Activated B cell treated with CpG ODN at 0.5 μM for 24 hours (primary cell): ENCODE results near the gene DPF3. TPM values are rescaled to one million over a fixed set of nuclear protein-coding genes. Genes with fewer than 3 reads are reported as not detected.

Experiments used
- ATAC-seq: fragments of 200-7000 bp; cut with Tn5 transposase; one replicate; pipeline ENCODE4 v1.10.0; 2021; ENCODE audit warnings: low read depth, mild to moderate bottlenecking, moderate library complexity
- CTCF ChIA-PET: fragments of 350-600 bp; sonication (Branson Sonifier 250); formaldehyde crosslinking; loops from one replicate; lab custom pipeline; 2021; ENCODE audit warnings: antibody characterized with exemption; lab: Charles Lee
- POLR2A ChIA-PET: fragments of 350-600 bp; sonication (Branson Sonifier 250); formaldehyde crosslinking; loops from one replicate; lab custom pipeline; 2021; ENCODE audit warnings: antibody characterized with exemption; lab: Charles Lee
- DNase-seq: peaks from one replicate; pipeline ENCODE4 v3.0.0; 2022
- H3K27ac Mint-ChIP-seq: one replicate; pipeline ENCODE4 v1.8.0; 2020; ENCODE audit warnings: mixed read lengths
- H3K27me3 Mint-ChIP-seq: one replicate; pipeline ENCODE4 v1.8.0; 2021; ENCODE audit warnings: mixed read lengths
- H3K36me3 Mint-ChIP-seq: one replicate; pipeline ENCODE4 v1.8.0; 2021; ENCODE audit warnings: low read depth, mixed read lengths
- H3K4me1 Mint-ChIP-seq: one replicate; pipeline ENCODE4 v1.8.0; 2021; ENCODE audit warnings: mixed read lengths
- H3K4me3 Mint-ChIP-seq: one replicate; pipeline ENCODE4 v1.8.0; 2020; ENCODE audit warnings: mild to moderate bottlenecking, mixed read lengths
- H3K9me3 Mint-ChIP-seq: one replicate; pipeline ENCODE4 v1.8.0; 2020; ENCODE audit warnings: mixed read lengths
- intact Hi-C: fragments of 100-400 bp; cut with micrococcal nuclease; formaldehyde crosslinking; loops from one replicate; pipeline ENCODE4 v1.15.1; 2024
- total RNA-seq: library from RNA; stranded (reverse); gene quantifications from 2 replicates; pipeline ENCODE4 v1.2.3, GENCODE V29; 2022
- TF ChIP-seq, protein P1 (sequence below): fragments of 200-600 bp; IDR thresholded peaks from one replicate; pipeline ENCODE4 v1.8.0; 2022; ENCODE audit warnings: antibody characterized with exemption, mild to moderate bottlenecking

DPF3 gene
- total RNA-seq, 1 donor from 2014 or later: 3.5 TPM

DNA sequence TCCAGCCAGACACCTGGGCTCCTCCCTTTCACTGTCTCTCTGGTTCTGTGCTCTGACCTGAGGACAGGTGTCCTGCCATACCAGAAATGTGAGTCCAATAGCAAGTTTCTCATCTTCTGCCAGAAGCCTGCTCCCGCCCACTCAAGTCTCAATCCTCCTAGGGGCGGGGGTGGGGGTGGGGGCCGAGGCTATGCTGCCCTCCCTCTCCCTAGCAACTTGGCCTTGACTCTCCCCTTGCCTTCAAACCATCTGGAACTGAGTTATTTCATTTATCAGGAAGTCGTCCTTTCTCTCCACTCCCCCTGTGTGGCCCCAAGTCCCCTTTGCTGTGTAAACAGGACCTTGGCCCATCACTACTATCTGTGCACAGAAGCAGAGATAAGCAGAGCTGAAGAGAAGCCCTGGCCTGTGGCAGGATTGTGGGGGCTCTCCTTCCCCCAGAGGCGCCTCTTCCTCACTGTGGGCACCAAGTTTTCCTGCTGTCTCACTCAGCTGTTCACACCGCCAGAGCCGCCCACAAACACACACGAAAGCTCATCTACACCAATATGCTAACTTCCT is 117.1 kb downstream of the DPF3 start:
- intact Hi-C loops: loop anchor here (10.0 kb wide), 1 partner anchor 262 kb away; no protein-coding TSS in a partner anchor
- TF ChIP-seq, protein P1, sequence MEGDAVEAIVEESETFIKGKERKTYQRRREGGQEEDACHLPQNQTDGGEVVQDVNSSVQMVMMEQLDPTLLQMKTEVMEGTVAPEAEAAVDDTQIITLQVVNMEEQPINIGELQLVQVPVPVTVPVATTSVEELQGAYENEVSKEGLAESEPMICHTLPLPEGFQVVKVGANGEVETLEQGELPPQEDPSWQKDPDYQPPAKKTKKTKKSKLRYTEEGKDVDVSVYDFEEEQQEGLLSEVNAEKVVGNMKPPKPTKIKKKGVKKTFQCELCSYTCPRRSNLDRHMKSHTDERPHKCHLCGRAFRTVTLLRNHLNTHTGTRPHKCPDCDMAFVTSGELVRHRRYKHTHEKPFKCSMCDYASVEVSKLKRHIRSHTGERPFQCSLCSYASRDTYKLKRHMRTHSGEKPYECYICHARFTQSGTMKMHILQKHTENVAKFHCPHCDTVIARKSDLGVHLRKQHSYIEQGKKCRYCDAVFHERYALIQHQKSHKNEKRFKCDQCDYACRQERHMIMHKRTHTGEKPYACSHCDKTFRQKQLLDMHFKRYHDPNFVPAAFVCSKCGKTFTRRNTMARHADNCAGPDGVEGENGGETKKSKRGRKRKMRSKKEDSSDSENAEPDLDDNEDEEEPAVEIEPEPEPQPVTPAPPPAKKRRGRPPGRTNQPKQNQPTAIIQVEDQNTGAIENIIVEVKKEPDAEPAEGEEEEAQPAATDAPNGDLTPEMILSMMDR: no peak

DNA sequence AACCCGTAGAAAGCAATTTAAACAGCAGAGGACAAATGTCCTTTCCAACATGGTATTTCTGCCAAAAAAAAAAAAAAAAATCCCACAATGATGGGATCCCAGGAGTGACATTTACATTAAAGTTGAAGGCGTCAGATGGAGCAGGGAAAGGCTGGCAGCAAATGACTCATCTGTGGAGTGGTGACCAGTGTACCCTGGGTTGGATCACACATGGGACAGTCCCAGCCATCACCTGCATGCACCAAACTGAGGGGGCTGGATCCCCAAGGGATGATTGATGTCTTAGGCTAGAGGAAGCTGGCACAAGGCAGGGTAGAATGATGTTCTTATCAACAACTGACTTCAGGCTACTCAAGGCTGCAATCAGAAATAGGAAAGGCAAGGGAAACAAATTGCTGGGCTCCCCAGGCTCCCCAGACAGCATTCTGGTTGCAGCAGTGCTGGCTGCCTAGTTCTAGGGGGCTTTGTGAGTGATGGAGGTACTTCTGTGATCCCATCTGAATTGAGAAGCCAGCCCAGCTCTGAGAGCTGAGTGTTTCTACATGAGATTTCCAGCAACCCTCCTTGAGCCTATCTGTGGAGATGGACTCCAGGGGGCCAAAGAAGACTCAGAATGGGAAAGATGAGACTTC is 117.9 kb downstream of the DPF3 start:
- Mint-ChIP-seq H3K9me3 (peaks cover 6% of the 10 kb centered on the region), H3K27ac (peak overlapping the region; percentile 13), H3K4me1 (peaks cover 45% of the 10 kb centered on the region), H3K36me3 (peaks cover 8% of the 10 kb centered on the region), H3K27me3 (no peaks in the 10 kb centered on the region), H3K4me3 (no peak overlapping the region)
- POLR2A ChIA-PET: no interaction called here
- TF ChIP-seq, protein P1: no peak
- intact Hi-C loops: loop anchor here (10.0 kb wide), 1 partner anchor 261 kb away; no protein-coding TSS in a partner anchor
- ATAC-seq (peak; percentile 61), DNase-seq (no peak)
- CTCF ChIA-PET: no interaction called here

More for the DNA sequence above, 117.1 kb downstream of the DPF3 start:
- no peak for DNase-seq
- Mint-ChIP-seq H3K36me3 (peaks cover 8% of the 10 kb centered on the region), H3K27ac (peak overlapping the region; percentile 13), H3K4me1 (peaks cover 45% of the 10 kb centered on the region), H3K4me3 (no peak overlapping the region), H3K27me3 (no peaks in the 10 kb centered on the region), H3K9me3 (peaks cover 6% of the 10 kb centered on the region)
- CTCF ChIA-PET: no interaction called here
- peak; percentile 7 for ATAC-seq
- POLR2A ChIA-PET: no interaction called here

DNA sequence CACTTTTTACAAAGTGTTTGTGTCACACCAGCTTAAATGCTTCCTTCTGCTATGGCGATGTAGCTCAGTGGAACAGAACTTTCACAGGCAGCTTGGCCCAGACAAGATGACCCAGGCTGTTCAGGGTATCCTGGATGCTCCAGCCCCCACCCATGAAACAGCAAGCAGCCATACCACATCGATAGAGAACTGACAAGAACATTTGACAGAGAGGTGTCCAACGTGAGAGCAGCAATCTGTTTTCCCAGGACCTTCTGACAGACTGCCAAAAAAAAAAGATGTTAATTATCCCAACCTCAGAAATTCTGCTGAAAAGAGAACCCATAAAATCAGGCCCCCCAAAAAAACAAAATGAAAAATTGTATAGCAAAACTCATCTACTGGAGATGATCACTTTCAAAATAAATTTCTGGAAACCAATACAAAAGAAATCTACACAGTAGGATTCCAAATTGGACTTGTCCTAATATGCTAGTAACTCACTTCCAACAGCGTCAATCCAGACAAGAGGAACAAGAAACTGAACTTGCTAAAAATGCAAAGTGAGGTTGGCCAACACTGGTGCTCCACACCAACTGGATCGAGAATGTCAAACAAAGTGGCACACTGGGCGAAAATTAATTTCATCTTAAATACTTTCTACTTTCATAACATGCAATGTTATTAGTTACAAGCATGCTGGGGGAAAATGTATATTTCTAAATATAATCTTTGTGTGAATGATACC is 118.8 kb downstream of the DPF3 start:
- peaks cover 6% of the 10 kb centered on the region for H3K9me3 Mint-ChIP-seq
- H3K4me1 Mint-ChIP-seq: peaks cover 45% of the 10 kb centered on the region
- ChIA-PET POLR2A (no interaction called here), CTCF (no interaction called here)
- H3K36me3 Mint-ChIP-seq: peaks cover 13% of the 10 kb centered on the region
- H3K27ac Mint-ChIP-seq: no peak overlapping the region
- no peak overlapping the region for H3K4me3 Mint-ChIP-seq
- intact Hi-C loops: loop anchor here (10.0 kb wide), 1 partner anchor 260 kb away; no protein-coding TSS in a partner anchor
- TF ChIP-seq, protein P1: no peak
- no peaks in the 10 kb centered on the region for H3K27me3 Mint-ChIP-seq
- ATAC-seq (no peak), DNase-seq (no peak)

DNA sequence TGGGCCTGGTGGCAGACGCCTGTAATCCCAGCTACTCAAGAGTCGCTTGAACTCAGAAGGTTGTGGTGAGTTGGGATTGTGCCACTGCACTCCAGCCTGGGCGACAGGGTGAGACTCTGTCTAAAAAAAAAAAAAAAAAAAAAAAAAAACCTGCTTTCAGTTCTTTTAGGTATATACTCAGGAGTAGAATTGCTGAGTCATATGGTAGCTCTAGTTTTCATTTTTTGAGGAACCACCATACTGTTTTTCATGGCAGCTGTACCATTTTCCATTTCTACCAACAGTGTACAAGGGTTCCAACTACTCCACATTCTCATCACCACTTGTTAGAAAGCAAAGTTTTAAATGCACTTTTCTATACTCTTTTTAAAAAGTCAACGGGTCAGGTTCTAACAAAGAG is 119.8 kb downstream of the DPF3 start:
- Mint-ChIP-seq H3K36me3 (peaks cover 13% of the 10 kb centered on the region), H3K4me1 (peaks cover 45% of the 10 kb centered on the region), H3K27ac (no peak overlapping the region), H3K27me3 (no peaks in the 10 kb centered on the region), H3K9me3 (peaks cover 6% of the 10 kb centered on the region), H3K4me3 (no peak overlapping the region)
- intact Hi-C loops: loop anchor here (10.0 kb wide), 1 partner anchor 259 kb away; no protein-coding TSS in a partner anchor
- DNase-seq (no peak), ATAC-seq (no peak)
- ChIA-PET CTCF (no interaction called here), POLR2A (interaction anchor here (0.6 to 0.7 kb wide), 2 partner anchors 20 to 91 kb away, joined by 4 to 8 read pairs; no protein-coding TSS in a partner anchor)
- TF ChIP-seq, protein P1: no peak

DNA sequence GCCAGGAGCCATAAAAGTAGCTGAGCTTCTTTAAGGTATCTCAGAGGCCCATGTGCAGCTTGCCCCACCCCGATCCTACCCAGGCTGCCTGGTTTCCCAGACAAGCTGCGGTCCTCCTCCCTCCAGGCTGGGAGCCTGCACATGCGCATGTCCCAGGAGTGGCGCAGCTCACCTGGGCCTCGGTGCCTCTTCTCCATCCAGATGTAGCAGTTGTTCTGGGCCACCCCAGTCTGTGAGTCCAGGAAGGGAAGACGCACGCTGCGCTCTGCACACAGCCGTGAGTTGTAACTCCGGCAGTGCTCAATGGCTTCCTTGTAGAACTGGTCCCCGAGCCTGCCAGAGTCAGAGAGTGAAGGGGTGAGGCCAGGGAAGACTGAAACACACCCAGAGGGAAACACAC is 122.3 kb downstream of the DPF3 start:
- peaks cover 33% of the 10 kb centered on the region for H3K4me1 Mint-ChIP-seq
- no peak overlapping the region for H3K4me3 Mint-ChIP-seq
- TF ChIP-seq, protein P1: no peak
- no peak for DNase-seq
- H3K36me3 Mint-ChIP-seq: peaks cover 36% of the 10 kb centered on the region
- ChIA-PET POLR2A (no interaction called here), CTCF (no interaction called here)
- peaks cover 21% of the 10 kb centered on the region for H3K9me3 Mint-ChIP-seq
- H3K27ac Mint-ChIP-seq: no peak overlapping the region
- ATAC-seq: no peak
- intact Hi-C loops: loop anchor here (10.0 kb wide), 1 partner anchor 257 kb away; no protein-coding TSS in a partner anchor
- no peaks in the 10 kb centered on the region for H3K27me3 Mint-ChIP-seq
